Vagina (tissue), 2 donors: ENCODE data around the gene ITGA11.

Source experiments
- POLR2A ChIP-seq, 2 donors: fragments of 450-650 bp; IDR thresholded peaks; one replicate each; pipeline ENCODE4 v1.6.1; 2017; ENCODE audit warnings: antibody characterized with exemption in 2 of 2, mild to moderate bottlenecking in 2 of 2, moderate library complexity in 2 of 2
- TF ChIP-seq, protein P1 (sequence below), 3 experiments: fragments of 450-650 bp in 2 of 3; fragments of 200-600 bp in 1 of 3; sonication (generic) in 1 of 3; IDR thresholded peaks; one replicate each; pipeline ENCODE4 v1.5.1; 2017 to 2019; ENCODE audit warnings: antibody characterized with exemption in 3 of 3, mild to moderate bottlenecking in 2 of 3, moderate library complexity in 2 of 3

DNA sequence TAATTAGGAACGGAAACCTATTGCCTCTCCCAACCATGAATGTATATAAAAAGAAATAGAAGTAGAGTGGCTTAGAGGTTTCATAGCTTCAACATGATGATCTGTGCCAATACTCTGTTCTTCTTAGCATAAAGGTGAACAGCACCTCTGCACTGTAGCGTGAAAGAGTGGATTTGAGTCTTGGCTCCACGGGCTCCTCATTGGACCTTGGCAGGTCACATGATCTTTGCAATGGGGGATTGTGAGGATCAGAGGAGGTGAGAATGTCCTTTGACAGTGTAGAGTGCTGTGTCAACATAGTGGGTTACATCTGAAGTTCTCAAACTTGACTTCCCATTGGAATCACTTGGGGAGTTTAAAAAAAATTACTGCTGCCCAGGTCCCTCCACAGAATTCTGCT lies 103.0 kb downstream of the ITGA11 start:
- TF ChIP-seq, protein P1, sequence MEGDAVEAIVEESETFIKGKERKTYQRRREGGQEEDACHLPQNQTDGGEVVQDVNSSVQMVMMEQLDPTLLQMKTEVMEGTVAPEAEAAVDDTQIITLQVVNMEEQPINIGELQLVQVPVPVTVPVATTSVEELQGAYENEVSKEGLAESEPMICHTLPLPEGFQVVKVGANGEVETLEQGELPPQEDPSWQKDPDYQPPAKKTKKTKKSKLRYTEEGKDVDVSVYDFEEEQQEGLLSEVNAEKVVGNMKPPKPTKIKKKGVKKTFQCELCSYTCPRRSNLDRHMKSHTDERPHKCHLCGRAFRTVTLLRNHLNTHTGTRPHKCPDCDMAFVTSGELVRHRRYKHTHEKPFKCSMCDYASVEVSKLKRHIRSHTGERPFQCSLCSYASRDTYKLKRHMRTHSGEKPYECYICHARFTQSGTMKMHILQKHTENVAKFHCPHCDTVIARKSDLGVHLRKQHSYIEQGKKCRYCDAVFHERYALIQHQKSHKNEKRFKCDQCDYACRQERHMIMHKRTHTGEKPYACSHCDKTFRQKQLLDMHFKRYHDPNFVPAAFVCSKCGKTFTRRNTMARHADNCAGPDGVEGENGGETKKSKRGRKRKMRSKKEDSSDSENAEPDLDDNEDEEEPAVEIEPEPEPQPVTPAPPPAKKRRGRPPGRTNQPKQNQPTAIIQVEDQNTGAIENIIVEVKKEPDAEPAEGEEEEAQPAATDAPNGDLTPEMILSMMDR (IDR thresholded peaks at IDR 0.05): no peak
- TF ChIP-seq POLR2A (IDR thresholded peaks at IDR 0.05): no peak
